Upper lobe of left lung (tissue), 6 donors: ENCODE measurements around the gene TRAFD1. TPM values are rescaled to one million over a fixed set of nuclear protein-coding genes. Genes with fewer than 3 reads are reported as not detected.

Experiments used
- ATAC-seq, 2 donors: fragments of 200-7000 bp; cut with Tn5 transposase; one replicate each; pipeline ENCODE4 v1.9.1; 2022; ENCODE audit warnings: mild to moderate bottlenecking in 2 of 2, moderate library complexity in 2 of 2; ENCODE audit not compliant: low FRiP score in 2 of 2
- DNase-seq, 2 donors: peaks; one replicate each; pipeline ENCODE4 v3.0.0-alpha.2; 2019 to 2020
- H3K27ac ChIP-seq, 4 donors: fragments of 200-600 bp; sonication (generic); one replicate each; pipeline ENCODE4 v1.5.1; 2016 to 2019
- H3K27me3 ChIP-seq, 4 donors: fragments of 200-600 bp; sonication (generic); one replicate each; pipeline ENCODE4 v1.5.1; 2017 to 2019
- H3K36me3 ChIP-seq, 4 donors: fragments of 200-600 bp; sonication (generic); one replicate each; pipeline ENCODE4 v1.5.1; 2016 to 2019
- H3K4me1 ChIP-seq, 4 donors: fragments of 200-600 bp; sonication (generic); one replicate each; pipeline ENCODE4 v1.5.1; 2018 to 2019
- H3K4me3 ChIP-seq, 4 donors: fragments of 200-600 bp; sonication (generic); one replicate each; pipeline ENCODE4 v1.5.1; 2017 to 2019; ENCODE audit warnings: mild to moderate bottlenecking in 2 of 4, moderate library complexity in 1 of 4
- H3K9me3 ChIP-seq, 4 donors: fragments of 200-600 bp; sonication (generic); one replicate each; pipeline ENCODE4 v1.5.1; 2018 to 2019
- CTCF ChIP-seq, 6 experiments: fragments of 450-650 bp in 4 of 6; fragments of 200-600 bp in 2 of 6; sonication (generic) in 2 of 6; IDR thresholded peaks; one replicate each; pipeline ENCODE4 v1.5.1; 2016 to 2019; ENCODE audit warnings: antibody characterized with exemption in 6 of 6
- EP300 ChIP-seq, 4 donors: sonication (generic); formaldehyde crosslinking; IDR thresholded peaks; one replicate each; pipeline ENCODE4 v1.5.1; 2017; ENCODE audit warnings: antibody characterized with exemption in 4 of 4, control low read depth in 2 of 4
- POLR2A ChIP-seq, 4 donors: fragments of 450-650 bp; IDR thresholded peaks; one replicate each; pipeline ENCODE4 v1.5.1; 2016 to 2017; ENCODE audit warnings: antibody characterized with exemption in 4 of 4, mild to moderate bottlenecking in 2 of 4
- POLR2AphosphoS5 ChIP-seq, 2 donors: sonication (generic); formaldehyde crosslinking; IDR thresholded peaks; one replicate each; pipeline ENCODE4 v1.5.1; 2017; ENCODE audit warnings: antibody characterized with exemption in 2 of 2
- WGBS, 2 donors: methylation state at CpG; one replicate each; pipeline ENCODE4 v1.1.5; 2017 to 2018; 5-methylcytosine and 5-hydroxymethylcytosine counted together
- total RNA-seq, 6 donors: library from RNA; depleted of rRNA in 4 of 6; stranded (reverse); fragments of >200 nt in 4 of 6; gene quantifications; one replicate each; pipeline versions ENCODE4 v1.1.0 to v1.2.1, GENCODE V29; 2016 to 2021
- donor health status: DM: no; HTN: no; CAD: no; lungs with moderate emphysema.
- donor health status: DM: no; HTN: yes; CAD: no; lungs with severe emphysema.

TRAFD1 gene
- total RNA-seq: 10 to 100 TPM; 36.9 to 75.4 (median 42.6) TPM

- peaks cover 44 to 64% (median 50%) of the 10 kb centered on the region in 4 donors for H3K4me1 ChIP-seq
- DNase-seq (peak; percentile 95 to 99), ATAC-seq (peak; percentile 99)
- no peaks in the 10 kb centered on the region for H3K9me3 ChIP-seq
- no peaks in the 10 kb centered on the region for H3K36me3 ChIP-seq
- no peaks in the 10 kb centered on the region for H3K27me3 ChIP-seq
- 0% methylated on average over 11 to 31 of the region's 63 CpGs for WGBS, 2 donors
- peak within 1 kb of the TSS; percentile 77 to 98 (median 94) for H3K4me3 ChIP-seq
- peak within 1 kb of the TSS; percentile 92 to 99 (median 96) for H3K27ac ChIP-seq
- TF ChIP-seq EP300 (IDR thresholded peaks at IDR 0.05): no peak
- peak in 1 of 6 experiments; percentile 1 for TF ChIP-seq CTCF (IDR thresholded peaks at IDR 0.05)
- TF ChIP-seq POLR2A (IDR thresholded peaks at IDR 0.05): peak in 3 of 4 donors; percentile 91 to 99 (median 99)
- TF ChIP-seq POLR2AphosphoS5 (IDR thresholded peaks at IDR 0.05): peak; percentile 95 to 100
These were observed at the start of gene TRAFD1 for GRCh38 chr12:112125250-112125999. Gene TRAFD1 (plus strand): TSS chr12:112125560. CDS start chr12:112130523, 4,963 bp downstream.

GRCh38 chr12:112087055-112087850 lies 38.1 kb upstream of the TRAFD1 start:
- Histone ChIP-seq H3K4me1 (no peaks in the 10 kb centered on the region), H3K9me3 (no peaks in the 10 kb centered on the region), H3K27me3 (no peaks in the 10 kb centered on the region), H3K4me3 (no peak overlapping the region), H3K36me3 (peaks cover 10 to 76% (median 35%) of the 10 kb centered on the region in 4 donors), H3K27ac (no peak overlapping the region)
- no peak for ATAC-seq
- TF ChIP-seq EP300 (IDR thresholded peaks at IDR 0.05) (no peak), POLR2A (IDR thresholded peaks at IDR 0.05) (no peak)
- WGBS, 2 donors: 91 to 98% methylated on average over 2 of the region's 2 CpGs
- DNase-seq: no peak

- H3K27ac ChIP-seq: no peak overlapping the region
- H3K9me3 ChIP-seq: no peaks in the 10 kb centered on the region
- H3K4me3 ChIP-seq: no peak overlapping the region
- H3K36me3 ChIP-seq: peaks cover 10 to 73% (median 37%) of the 10 kb centered on the region in 4 donors
- no peak for ATAC-seq
- no peaks in the 10 kb centered on the region for H3K27me3 ChIP-seq
- WGBS, 2 donors: 92 to 100% methylated on average over 1 of the region's 1 CpG
- DNase-seq: no peak
- no peaks in the 10 kb centered on the region for H3K4me1 ChIP-seq
- TF ChIP-seq POLR2AphosphoS5 (IDR thresholded peaks at IDR 0.05) (no peak), POLR2A (IDR thresholded peaks at IDR 0.05) (no peak), CTCF (IDR thresholded peaks at IDR 0.05) (no peak), EP300 (IDR thresholded peaks at IDR 0.05) (no peak)
These were observed 37.5 kb upstream of the TRAFD1 start for GRCh38 chr12:112087851-112088250.

- 94% methylated on average over 3 of the region's 3 CpGs for WGBS, 2 donors
- Histone ChIP-seq H3K4me3 (no peak overlapping the region), H3K27ac (no peak overlapping the region), H3K9me3 (no peaks in the 10 kb centered on the region), H3K4me1 (peaks cover 0 to 5% (median 1%) of the 10 kb centered on the region in 4 donors), H3K27me3 (no peaks in the 10 kb centered on the region), H3K36me3 (peaks cover 10 to 48% (median 33%) of the 10 kb centered on the region in 4 donors)
- no peak for ATAC-seq
- DNase-seq: no peak
- TF ChIP-seq EP300 (IDR thresholded peaks at IDR 0.05): no peak
- no peak for TF ChIP-seq POLR2A (IDR thresholded peaks at IDR 0.05)
- no peak for TF ChIP-seq CTCF (IDR thresholded peaks at IDR 0.05)
- TF ChIP-seq POLR2AphosphoS5 (IDR thresholded peaks at IDR 0.05): no peak
These were observed 33.8 kb upstream of the TRAFD1 start for GRCh38 chr12:112091563-112091962.

GRCh38 chr12:112096070-112096469 lies 29.3 kb upstream of the TRAFD1 start:
- TF ChIP-seq CTCF (IDR thresholded peaks at IDR 0.05): no peak
- no peak for TF ChIP-seq POLR2AphosphoS5 (IDR thresholded peaks at IDR 0.05)
- TF ChIP-seq EP300 (IDR thresholded peaks at IDR 0.05): no peak
- no peak for TF ChIP-seq POLR2A (IDR thresholded peaks at IDR 0.05)
- Histone ChIP-seq H3K9me3 (no peaks in the 10 kb centered on the region), H3K27ac (no peak overlapping the region), H3K4me1 (peaks cover 0 to 7% (median 1%) of the 10 kb centered on the region in 4 donors), H3K4me3 (no peak overlapping the region), H3K27me3 (no peaks in the 10 kb centered on the region), H3K36me3 (peaks cover 4 to 46% (median 27%) of the 10 kb centered on the region in 4 donors)
- ATAC-seq: no peak
- no peak for DNase-seq
